ENCODE data around the gene KRT12. TPM values are rescaled to one million over a fixed set of nuclear protein-coding genes. Genes with fewer than 3 reads are reported as not detected.

Gene KRT12
- not detected for total RNA-seq
- long read RNA-seq: 0 reads

DNA sequence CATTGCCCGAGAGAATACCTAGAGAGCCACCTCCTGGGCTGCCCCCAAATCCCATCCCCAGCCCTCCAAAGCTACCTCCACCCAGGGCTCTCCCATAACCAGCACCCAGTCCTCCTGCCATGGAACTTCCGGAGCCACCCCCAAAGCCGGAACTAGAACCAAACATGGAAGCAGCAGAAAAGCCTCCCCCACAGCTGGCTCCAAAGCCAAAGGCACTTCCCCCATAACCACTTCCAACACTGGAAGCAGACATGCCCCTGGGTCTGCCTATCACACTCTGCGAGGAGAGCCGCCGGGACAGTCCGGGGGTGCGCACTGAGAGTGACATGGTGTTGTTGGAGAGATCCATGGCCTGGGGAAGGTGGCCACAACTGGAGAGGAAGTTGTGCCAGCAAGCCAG, at the start of gene KRT12:
Gene KRT12 (minus strand): TSS at position 386 of the 400 bp plus-strand sequence. CDS start 37 bp downstream, at position 349.
- intact Hi-C loops (cut with DNase I): no loop called here
- DNase-seq (ENCODE audit: missing footprints): no peak
- no peak for ATAC-seq

GRCh38 chr17:40916366-40916765, 49.3 kb upstream of the KRT12 start:
- DNase-seq (ENCODE audit: missing footprints) (no peak), ATAC-seq (no peak)
- intact Hi-C loops (cut with DNase I): loop anchor here (10.0 kb wide), 1 partner anchor 408 kb away; no protein-coding TSS in a partner anchor

- ATAC-seq (no peak), DNase-seq (ENCODE audit: missing footprints) (no peak)
- intact Hi-C loops (cut with DNase I): loop anchor here (10.0 kb wide), 1 partner anchor 409 kb away; no protein-coding TSS in a partner anchor
Measured at GRCh38 chr17:40915721-40916256, 48.8 kb upstream of the KRT12 start.

DNA sequence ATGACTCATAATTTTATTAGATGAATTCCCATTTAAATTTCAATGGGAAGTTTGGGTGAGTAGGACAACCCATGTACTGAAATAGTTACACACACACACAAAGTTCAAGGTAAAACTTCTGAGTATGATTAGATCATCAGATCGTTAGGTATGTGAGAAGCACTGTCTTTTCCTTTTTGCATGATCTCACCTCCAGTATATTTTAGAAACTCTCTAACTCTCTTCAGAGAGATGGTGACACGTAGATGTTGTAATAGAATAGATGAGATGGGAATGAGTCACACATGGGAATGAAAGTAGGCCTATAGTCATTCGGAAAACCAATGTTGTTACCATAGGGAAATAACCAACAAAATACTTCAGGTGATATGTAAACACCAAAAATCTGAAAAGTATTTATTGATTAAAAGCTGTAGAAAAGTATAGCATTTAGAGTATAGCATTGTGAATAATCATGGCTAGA, 48.2 kb upstream of the KRT12 start:
- intact Hi-C loops (cut with DNase I): loop anchor here (10.0 kb wide), 1 partner anchor 410 kb away; no protein-coding TSS in a partner anchor
- DNase-seq (ENCODE audit: missing footprints) (no peak), ATAC-seq (no peak)

DNA sequence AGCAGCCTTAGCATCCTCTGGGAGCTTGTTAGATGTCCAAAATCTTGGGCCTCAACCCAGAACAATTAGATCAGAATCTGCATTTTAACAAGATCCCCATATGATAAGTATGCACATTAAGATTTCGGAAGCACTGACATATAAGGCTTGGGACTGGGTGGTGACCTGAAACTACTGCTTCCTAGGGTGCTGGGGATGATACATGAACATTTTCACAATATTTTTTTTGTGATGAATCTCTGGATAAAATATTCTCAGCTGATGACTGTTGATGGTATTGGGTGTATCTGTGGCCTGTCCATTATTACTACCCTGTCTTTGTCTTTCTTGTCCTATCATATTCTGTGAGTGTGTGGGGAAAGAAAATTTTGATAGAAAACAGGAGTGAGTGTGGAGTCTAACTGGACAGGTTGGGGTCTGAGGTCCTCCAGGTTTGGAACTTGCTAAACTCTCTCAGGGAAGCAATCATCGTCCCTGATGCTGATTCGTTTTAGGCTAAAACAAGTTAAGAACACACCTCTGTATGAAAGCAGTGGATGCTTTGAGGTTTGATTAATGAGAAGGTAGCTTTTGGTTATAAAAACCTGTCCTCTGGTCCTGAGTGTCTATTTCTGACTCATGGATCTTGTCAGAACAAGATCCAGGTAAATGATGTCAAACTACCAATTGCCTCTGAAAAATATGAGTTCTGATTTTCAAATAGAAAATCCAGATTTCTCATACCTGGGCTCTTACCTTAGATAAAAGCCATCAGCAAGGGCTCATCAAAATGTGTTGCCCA, 47.2 kb upstream of the KRT12 start:
- intact Hi-C loops (cut with DNase I): loop anchor here (10.0 kb wide), 1 partner anchor 411 kb away; no protein-coding TSS in a partner anchor
- DNase-seq (ENCODE audit: missing footprints): no peak
- ATAC-seq: no peak

DNA sequence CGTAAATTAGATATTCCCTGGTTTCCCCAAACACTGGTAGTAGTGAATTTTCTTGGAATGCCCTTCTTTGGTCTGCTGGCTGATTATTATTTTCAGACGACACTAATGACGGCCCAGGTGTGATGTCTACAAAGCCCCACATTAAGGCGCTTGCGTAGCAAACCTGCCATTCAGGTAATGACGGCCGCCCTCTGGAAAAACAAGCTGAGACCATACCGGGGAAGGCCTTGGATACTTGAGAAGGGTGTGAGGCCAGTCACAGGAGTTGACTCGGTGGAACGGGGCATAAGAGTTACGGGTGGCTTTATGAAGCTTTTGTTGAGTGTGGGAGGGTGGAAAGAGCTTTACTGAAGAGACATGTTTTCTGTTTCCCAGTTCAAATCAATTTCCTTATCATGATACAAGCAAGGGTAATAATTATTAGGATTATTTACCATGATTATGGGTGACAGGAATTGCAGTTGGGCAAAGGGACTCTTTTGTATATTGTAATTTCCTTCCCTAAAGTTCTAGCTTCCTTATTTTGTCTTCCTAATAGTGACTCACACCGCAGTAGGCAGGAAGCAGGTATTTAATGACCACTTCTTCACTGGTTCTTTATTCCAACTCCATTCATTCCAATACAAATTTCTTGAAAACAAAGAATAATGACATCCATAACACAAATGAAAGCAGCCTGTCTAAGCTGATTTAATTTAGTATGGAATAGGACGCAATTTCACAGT, 45.6 kb upstream of the KRT12 start:
- ATAC-seq: no peak
- intact Hi-C loops (cut with DNase I): loop anchor here (10.0 kb wide), 1 partner anchor 412 kb away; no protein-coding TSS in a partner anchor
- no peak for DNase-seq (ENCODE audit: missing footprints)

DNA sequence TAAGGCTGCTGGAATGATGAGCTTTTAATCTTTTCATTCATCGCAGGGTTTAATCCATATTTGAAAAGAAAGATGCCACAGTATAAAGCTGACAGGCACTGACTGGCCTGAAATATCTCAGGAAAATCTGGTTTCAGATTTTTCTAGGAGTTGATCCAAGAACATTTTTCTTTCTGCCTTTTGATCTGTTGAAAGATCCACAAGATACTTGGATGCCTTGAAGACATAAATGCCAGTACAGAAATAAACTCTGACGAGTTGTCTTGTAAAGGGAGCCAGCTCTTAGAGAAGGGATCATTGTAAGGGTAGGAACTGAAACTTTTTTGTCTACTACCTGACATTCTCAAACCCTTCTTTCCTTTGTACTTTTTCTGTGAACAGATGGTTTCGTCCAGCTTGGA, 43.4 kb upstream of the KRT12 start:
- ATAC-seq (no peak), DNase-seq (ENCODE audit: missing footprints) (no peak)
- intact Hi-C loops (cut with DNase I): loop anchor here (2.0 to 10.0 kb wide), 2 partner anchors 414 to 752 kb away; no protein-coding TSS in a partner anchor

- DNase-seq (ENCODE audit: missing footprints) (no peak), ATAC-seq (no peak)
- intact Hi-C loops (cut with DNase I): loop anchor here (1.0 to 10.0 kb wide), 4 partner anchors 415 to 753 kb away; no protein-coding TSS in a partner anchor
Measured at GRCh38 chr17:40909755-40910154, 42.7 kb upstream of the KRT12 start.

DNA sequence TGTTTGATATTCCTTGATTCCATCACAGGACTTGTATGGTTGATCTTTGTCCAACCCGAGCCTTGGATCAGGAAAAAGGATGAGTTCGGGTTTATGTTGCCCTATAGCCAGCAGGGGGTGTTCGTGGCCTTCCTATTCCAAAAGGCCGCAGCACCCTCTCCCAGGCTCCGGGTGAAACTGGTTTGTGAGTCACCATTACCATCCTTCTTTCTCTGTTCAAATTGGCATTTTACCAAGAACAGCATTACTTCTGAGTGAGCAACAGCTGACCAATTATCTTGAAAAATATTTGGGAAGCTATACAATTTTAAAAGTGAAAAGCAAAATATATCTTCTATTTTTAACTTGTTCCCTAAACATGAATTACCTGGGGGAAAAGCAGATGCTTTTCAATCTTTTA, 42.3 kb upstream of the KRT12 start:
- DNase-seq (ENCODE audit: missing footprints): peak; percentile 82
- intact Hi-C loops (cut with DNase I): loop anchor here (1.0 to 5.0 kb wide), 2 partner anchors 640 to 738 kb away; no protein-coding TSS in a partner anchor
- ATAC-seq: peak; percentile 90

DNA sequence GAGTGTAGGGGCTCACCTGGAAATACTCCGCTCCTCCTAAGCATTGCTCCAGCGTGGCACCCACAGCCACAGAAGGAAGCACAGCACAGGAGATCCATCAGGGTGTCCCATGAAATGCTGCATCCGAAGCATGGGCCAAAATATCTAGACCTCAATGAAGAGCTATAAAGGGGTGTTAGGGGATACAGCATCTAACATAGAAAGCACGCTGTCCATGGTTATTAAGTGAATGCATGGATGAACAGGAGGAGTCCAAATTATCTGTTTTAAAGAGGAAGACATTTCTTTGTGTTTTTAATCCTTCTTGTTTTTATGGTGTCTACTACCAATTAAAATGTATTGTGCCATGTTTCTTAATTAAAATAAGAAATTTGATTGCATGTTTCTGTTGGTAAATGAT, 39.6 kb upstream of the KRT12 start:
- ATAC-seq: no peak
- DNase-seq (ENCODE audit: missing footprints): no peak
- intact Hi-C loops (cut with DNase I): loop anchor here (5.0 kb wide), 1 partner anchor 741 kb away; no protein-coding TSS in a partner anchor

- ATAC-seq: no peak
- DNase-seq (ENCODE audit: missing footprints): no peak
- intact Hi-C loops (cut with DNase I): loop anchor here (5.0 kb wide), 1 partner anchor 742 kb away; no protein-coding TSS in a partner anchor
Measured at GRCh38 chr17:40905370-40905769, 38.3 kb upstream of the KRT12 start.

GRCh38 chr17:40903129-40903847, 36.3 kb upstream of the KRT12 start:
- DNase-seq (ENCODE audit: missing footprints): no peak

GRCh38 chr17:40902498-40902897, 35.5 kb upstream of the KRT12 start:
- ATAC-seq (no peak), DNase-seq (ENCODE audit: missing footprints) (no peak)
- intact Hi-C loops (cut with DNase I): no loop called here

More at GRCh38 chr17:40903129-40903847, 36.3 kb upstream of the KRT12 start:
- intact Hi-C loops (cut with DNase I): no loop called here
- no peak for ATAC-seq

- ATAC-seq (no peak), DNase-seq (ENCODE audit: missing footprints) (no peak)
- intact Hi-C loops (cut with DNase I): no loop called here
Measured at GRCh38 chr17:40901981-40902474, 35.0 kb upstream of the KRT12 start.

GRCh38 chr17:40900809-40901356, 33.9 kb upstream of the KRT12 start:
- intact Hi-C loops (cut with DNase I): no loop called here
- DNase-seq (ENCODE audit: missing footprints): no peak
- no peak for ATAC-seq

DNA sequence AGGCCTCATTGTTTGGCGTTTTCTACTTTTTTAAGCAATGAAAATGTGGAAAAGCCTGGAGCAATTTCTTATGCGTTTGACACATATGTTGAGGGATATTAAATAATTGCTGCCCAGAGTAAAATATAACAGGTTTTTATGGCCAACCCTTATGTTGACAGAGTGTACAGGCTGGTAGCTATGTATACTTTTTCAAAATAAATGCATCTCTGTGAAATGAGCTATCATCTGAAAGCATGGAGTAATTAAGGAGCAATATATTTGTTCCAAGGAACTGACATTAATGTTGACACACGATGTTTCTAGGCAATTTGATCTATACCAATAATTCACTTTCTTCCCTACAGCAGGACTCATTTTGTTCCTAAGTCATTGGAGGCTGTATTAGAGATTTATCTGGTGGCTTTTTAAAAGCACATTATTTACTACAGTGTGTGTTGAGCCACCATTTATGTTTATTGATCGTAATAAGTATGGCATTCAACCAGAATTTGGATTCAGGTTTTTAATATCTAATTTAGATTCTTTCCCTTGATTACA, 30.0 kb upstream of the KRT12 start:
- DNase-seq (ENCODE audit: missing footprints): no peak
- no peak for ATAC-seq
- intact Hi-C loops (cut with DNase I): no loop called here

GRCh38 chr17:40895106-40895730, 28.2 kb upstream of the KRT12 start:
- DNase-seq (ENCODE audit: missing footprints) (no peak), ATAC-seq (no peak)
- intact Hi-C loops (cut with DNase I): no loop called here

All from Right ventricle myocardium inferior (tissue), 1 donor.